GM23248 (cell line): Measurements from ENCODE around the gene DOCK6.

Source experiments
- EZH2 ChIP-seq: fragments of 200-600 bp; sonication (generic); IDR thresholded peaks from 2 replicates; pipeline ENCODE4 v1.6.1; 2018; ENCODE audit warnings: antibody characterized with exemption, mild to moderate bottlenecking; ENCODE audit not compliant: insufficient read depth, poor library complexity, severe bottlenecking
- EZH2phosphoT487 ChIP-seq: fragments of 200-600 bp; sonication (generic); IDR thresholded peaks from 2 replicates; pipeline ENCODE4 v1.6.1; 2018; ENCODE audit warnings: antibody characterized with exemption, moderate library complexity, mild to moderate bottlenecking, low read depth; ENCODE audit not compliant: insufficient read depth

DNA sequence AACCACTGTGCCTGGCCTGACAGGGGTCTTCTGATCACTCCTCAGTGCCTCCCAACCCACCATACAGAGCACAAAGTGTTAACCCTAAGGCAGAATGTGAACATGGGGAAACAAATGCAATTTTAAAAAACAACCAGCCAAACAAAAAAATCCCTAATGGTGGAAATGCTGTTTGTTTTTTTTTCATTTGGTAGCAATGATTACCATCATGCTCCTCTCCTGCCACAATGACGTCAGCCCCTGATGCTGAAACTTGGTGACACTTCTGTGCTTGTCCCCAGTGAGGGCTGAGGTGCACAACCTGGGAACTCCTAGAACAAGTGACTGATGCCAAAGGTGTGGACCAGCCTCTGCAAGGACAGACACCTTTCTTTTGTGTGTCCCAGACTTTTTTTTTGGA lies 29.7 kb upstream of the DOCK6 start:
- TF ChIP-seq EZH2 (no peak), EZH2phosphoT487 (no peak)
